ENCODE measurements around the gene EXD3. TPM values are rescaled to one million over a fixed set of nuclear protein-coding genes. Genes with fewer than 3 reads are reported as not detected.

The EXD3 gene
- total and polyA plus RNA-seq, 8 donors: 12.9 to 105 (median 24.0) TPM

DNA sequence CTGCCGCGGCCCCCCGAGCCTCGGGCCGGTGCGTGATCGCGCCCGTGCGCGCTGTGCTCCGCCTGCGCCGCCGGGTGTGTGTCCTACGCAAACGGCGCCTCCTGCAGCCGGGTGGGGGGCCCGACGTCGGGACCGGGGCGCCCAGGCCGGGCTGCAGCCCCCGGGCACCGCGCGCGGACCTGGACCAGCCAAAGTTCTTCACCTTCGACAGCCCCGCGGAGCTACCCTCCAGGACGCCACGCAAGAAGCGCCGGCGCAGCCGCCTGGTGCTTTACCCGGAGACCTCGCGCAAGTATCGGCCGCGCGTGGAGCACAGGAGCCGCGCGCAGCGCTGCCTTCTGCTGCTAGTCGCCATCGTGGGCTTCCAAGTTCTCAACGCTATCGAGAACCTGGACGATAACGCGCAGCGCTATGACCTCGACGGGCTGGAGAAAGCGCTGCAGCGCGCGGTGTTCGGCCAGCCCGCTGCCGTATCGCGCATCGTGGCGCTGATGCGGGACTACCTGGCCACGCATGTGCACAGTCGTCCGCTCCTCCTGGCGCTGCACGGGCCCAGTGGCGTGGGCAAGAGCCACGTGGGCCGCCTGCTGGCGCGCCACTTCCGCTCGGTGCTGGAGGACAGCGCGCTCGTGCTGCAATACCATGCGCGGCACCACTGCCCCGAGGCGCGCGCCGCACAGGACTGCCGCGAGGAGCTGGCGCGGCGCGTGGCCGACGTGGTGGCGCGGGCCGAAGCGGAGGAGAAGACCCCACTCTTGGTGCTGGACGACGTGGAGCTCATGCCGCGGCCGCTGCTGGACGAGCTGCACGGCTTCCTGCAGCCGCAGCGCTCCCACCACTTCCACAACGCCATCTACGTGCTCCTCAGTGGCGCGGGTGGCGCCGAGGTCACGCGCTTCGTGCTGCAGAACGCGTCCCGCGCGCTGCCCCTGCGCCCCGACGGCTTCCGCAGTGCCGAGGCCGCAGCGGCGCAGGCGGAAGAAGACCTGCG is 143.9 kb downstream of the EXD3 start:
- Histone ChIP-seq H3K27me3 (peaks cover 0 to 58% (median 0%) of the 10 kb centered on the region in 3 donors), H3K4me1 (peaks cover 60 to 83% (median 72%) of the 10 kb centered on the region in 4 donors)

DNA sequence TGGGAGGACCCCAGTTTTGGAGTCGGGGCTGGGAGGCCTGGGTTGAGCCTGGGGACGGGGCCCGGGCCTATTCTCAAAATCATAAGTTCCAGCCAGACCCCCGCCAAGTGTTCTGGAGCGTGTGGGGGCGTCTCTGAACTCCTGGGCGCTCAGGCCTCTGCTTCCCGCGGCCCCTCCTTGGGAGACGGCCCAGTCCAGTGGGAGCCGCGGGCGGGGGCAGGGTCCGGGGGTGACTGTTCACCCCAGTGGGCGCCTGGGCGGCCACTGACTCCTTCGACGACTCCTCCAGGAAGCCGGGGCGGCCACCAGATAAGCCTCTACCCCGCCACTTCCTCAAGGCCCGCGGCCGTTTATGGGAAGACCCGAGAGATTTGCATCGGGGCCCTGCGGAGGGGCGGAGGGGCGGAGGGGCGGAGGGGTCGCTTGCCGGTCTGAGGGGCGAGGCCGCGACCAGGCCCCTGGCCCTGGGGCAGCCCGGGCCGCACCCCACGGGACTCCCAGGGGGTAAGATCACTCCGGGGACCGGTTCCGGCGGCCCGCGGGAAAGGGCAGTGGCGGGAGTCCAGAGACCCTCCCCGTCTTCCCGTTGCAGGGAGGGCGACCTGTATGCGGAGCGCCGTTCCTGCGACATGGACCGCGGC is 144.8 kb downstream of the EXD3 start:
- Histone ChIP-seq H3K27me3 (peaks cover 0 to 58% (median 0%) of the 10 kb centered on the region in 3 donors), H3K4me3 (peak overlapping the region; percentile 47 to 66 (median 56)), H3K36me3 (peaks cover 20 to 50% (median 40%) of the 10 kb centered on the region in 4 donors), H3K27ac (peak overlapping the region; percentile 88 to 95 (median 95)), H3K4me1 (peaks cover 63 to 91% (median 79%) of the 10 kb centered on the region in 4 donors), H3K9me3 (no peaks in the 10 kb centered on the region)
- DNase-seq: peak in 1 of 2 donors; percentile 67
- intact Hi-C loops (cut with DNase I; ENCODE audit: low total_unique reads): no loop called here
- 3 to 14% (median 8%) methylated on average over 17 to 54 of the region's 54 CpGs for WGBS, 5 donors
- TF ChIP-seq POLR2A (IDR thresholded peaks at IDR 0.05): no peak
- TF ChIP-seq, protein P1, sequence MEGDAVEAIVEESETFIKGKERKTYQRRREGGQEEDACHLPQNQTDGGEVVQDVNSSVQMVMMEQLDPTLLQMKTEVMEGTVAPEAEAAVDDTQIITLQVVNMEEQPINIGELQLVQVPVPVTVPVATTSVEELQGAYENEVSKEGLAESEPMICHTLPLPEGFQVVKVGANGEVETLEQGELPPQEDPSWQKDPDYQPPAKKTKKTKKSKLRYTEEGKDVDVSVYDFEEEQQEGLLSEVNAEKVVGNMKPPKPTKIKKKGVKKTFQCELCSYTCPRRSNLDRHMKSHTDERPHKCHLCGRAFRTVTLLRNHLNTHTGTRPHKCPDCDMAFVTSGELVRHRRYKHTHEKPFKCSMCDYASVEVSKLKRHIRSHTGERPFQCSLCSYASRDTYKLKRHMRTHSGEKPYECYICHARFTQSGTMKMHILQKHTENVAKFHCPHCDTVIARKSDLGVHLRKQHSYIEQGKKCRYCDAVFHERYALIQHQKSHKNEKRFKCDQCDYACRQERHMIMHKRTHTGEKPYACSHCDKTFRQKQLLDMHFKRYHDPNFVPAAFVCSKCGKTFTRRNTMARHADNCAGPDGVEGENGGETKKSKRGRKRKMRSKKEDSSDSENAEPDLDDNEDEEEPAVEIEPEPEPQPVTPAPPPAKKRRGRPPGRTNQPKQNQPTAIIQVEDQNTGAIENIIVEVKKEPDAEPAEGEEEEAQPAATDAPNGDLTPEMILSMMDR (IDR thresholded peaks at IDR 0.05): no peak
- no peak for TF ChIP-seq EP300 (IDR thresholded peaks at IDR 0.05)
- TF ChIP-seq POLR2AphosphoS5 (IDR thresholded peaks at IDR 0.05): no peak

More for the DNA sequence above, 143.9 kb downstream of the EXD3 start:
- H3K36me3 ChIP-seq: peaks cover 21 to 54% (median 40%) of the 10 kb centered on the region in 4 donors
- intact Hi-C loops (cut with DNase I; ENCODE audit: low total_unique reads): no loop called here
- H3K27ac ChIP-seq: peak overlapping the region; percentile 88 to 95 (median 95)
- 77 to 92% (median 80%) methylated on average over 34 to 139 of the region's 139 CpGs for WGBS, 5 donors
- no peaks in the 10 kb centered on the region for H3K9me3 ChIP-seq
- H3K4me3 ChIP-seq: peak overlapping the region; percentile 47 to 66 (median 56)
- no peak for TF ChIP-seq POLR2A (IDR thresholded peaks at IDR 0.05)
- TF ChIP-seq, protein P1 (IDR thresholded peaks at IDR 0.05): no peak
- no peak for TF ChIP-seq POLR2AphosphoS5 (IDR thresholded peaks at IDR 0.05)
- TF ChIP-seq EP300 (IDR thresholded peaks at IDR 0.05): no peak
- peak in 1 of 2 donors; percentile 40 for DNase-seq

DNA sequence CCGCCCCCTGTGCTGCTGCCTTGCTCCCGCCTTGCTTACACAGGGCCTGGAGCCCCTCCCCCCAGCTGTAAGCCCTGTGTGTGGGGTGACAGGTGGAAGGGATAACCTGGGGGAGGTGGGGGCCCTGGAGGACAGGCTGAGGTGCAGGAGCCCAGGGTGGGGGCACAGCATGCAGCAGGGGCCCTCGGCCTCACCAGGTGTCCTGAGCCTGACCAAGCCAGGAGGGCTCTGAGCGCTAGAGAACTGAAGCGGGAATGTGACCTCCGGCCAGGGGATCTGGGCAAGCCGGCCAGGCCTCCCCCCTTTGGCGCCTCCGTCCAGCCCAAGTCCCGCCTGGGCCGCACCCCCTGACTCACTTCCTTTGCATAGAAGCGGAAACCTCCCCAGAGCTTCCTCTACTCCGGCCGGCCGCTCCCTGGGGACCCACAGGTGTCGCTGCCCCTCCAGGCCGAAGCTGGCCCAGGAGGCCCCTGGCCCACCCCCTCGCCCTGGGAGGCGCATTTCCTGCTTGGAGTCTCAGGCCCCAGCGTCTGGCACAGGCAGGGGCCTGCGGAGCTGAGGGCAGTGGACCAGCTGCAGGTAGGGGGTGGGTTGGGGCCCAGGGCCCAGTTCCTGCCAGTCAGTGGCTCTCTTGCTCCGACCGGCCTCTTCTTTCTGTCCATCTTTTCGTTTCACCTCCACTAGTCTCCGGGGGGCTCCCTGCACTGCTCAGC is 145.5 kb downstream of the EXD3 start, which contains the start of gene TOR4A:
Gene TOR4A (plus strand): TSS at position 398 of the 713 bp plus-strand sequence. CDS start 964 bp downstream, outside the sequence.
- peaks cover 19 to 50% (median 43%) of the 10 kb centered on the region in 4 donors for H3K36me3 ChIP-seq
- H3K4me3 ChIP-seq: peak within 1 kb of the TSS; percentile 47 to 66 (median 56)
- DNase-seq: peak; percentile 92 to 95
- intact Hi-C loops (cut with DNase I; ENCODE audit: low total_unique reads): no loop called here
- H3K27ac ChIP-seq: peak within 1 kb of the TSS; percentile 88 to 95 (median 95)
- H3K4me1 ChIP-seq: peaks cover 67 to 98% (median 86%) of the 10 kb centered on the region in 4 donors
- 3 to 17% (median 5%) methylated on average over 10 to 25 of the region's 25 CpGs for WGBS, 5 donors
- no peaks in the 10 kb centered on the region for H3K9me3 ChIP-seq
- TF ChIP-seq POLR2A (IDR thresholded peaks at IDR 0.05) (peak in 1 of 4 donors; percentile 11), EP300 (IDR thresholded peaks at IDR 0.05) (no peak), POLR2AphosphoS5 (IDR thresholded peaks at IDR 0.05) (peak in 2 of 3 donors; percentile 82 to 85)
- TF ChIP-seq, protein P1 (IDR thresholded peaks at IDR 0.05): peak in 2 of 7 experiments; percentile 13 to 48
- peaks cover 0 to 58% (median 0%) of the 10 kb centered on the region in 3 donors for H3K27me3 ChIP-seq

Data from stomach (tissue), 9 donors.